B cell (primary cell): Measurements from ENCODE around the gene ZMPSTE24. TPM values are rescaled to one million over a fixed set of nuclear protein-coding genes. Genes with fewer than 3 reads are reported as not detected.

ENCODE experiments used
- ATAC-seq: fragments of 200-7000 bp; cut with Tn5 transposase; one replicate; pipeline ENCODE4 v1.10.0; 2021; ENCODE audit warnings: low read depth, mild to moderate bottlenecking, moderate number of reproducible peaks, moderate library complexity
- CTCF ChIA-PET: fragments of 350-600 bp; sonication (Branson Sonifier 250); formaldehyde crosslinking; loops from one replicate; lab custom pipeline; 2021; ENCODE audit warnings: antibody characterized with exemption, inconsistent platforms; lab: Charles Lee
- POLR2A ChIA-PET: fragments of 350-600 bp; sonication (Branson Sonifier 250); formaldehyde crosslinking; loops from one replicate; lab custom pipeline; 2021; ENCODE audit warnings: antibody characterized with exemption; lab: Charles Lee
- DNase-seq: peaks from one replicate; pipeline ENCODE4 v3.0.0; 2013
- H2AFZ ChIP-seq: 2 replicates; pipeline ENCODE4 v1.6.1; 2012; ENCODE audit warnings: mild to moderate bottlenecking, low read depth, low read length; ENCODE audit not compliant: insufficient read depth, poor library complexity, severe bottlenecking
- H3K27ac ChIP-seq, 2 donors: 1 replicate in 1 of 2; 2 replicates in 1 of 2; pipeline ENCODE4 v1.5.1; 2012 to 2013; ENCODE audit warnings: low read length in 2 of 2, mild to moderate bottlenecking in 2 of 2, moderate library complexity in 1 of 2
- H3K27me3 ChIP-seq, 4 experiments: fragments of 200-600 bp in 1 of 4; sonication (generic) in 1 of 4; replicated peaks in 1 of 4; 1 replicate in 2 of 4; 2 replicates in 2 of 4; pipeline versions ENCODE4 v1.6.1 to v1.7.0; 2013 to 2016; ENCODE audit warnings: low read length in 3 of 4, mild to moderate bottlenecking in 2 of 4, mixed read lengths in 1 of 4, moderate library complexity in 1 of 4; ENCODE audit not compliant: insufficient read depth in 4 of 4, control insufficient read depth in 3 of 4; ENCODE audit errors: control extremely low read depth in 1 of 4
- H3K36me3 ChIP-seq, 2 experiments: replicated peaks in 1 of 2; 1 replicate in 1 of 2; 2 replicates in 1 of 2; pipeline versions ENCODE4 v1.6.1 to v1.7.1; 2013; ENCODE audit warnings: low read length in 1 of 2; ENCODE audit not compliant: insufficient read depth in 2 of 2, control insufficient read depth in 1 of 2; ENCODE audit errors: control extremely low read depth in 1 of 2, extremely low read depth in 1 of 2
- H3K4me1 ChIP-seq, 2 donors: fragments of 200-600 bp in 1 of 2; sonication (generic) in 1 of 2; 1 replicate in 1 of 2; 2 replicates in 1 of 2; pipeline versions ENCODE4 v1.5.1 to v1.6.1; 2013 to 2017; ENCODE audit warnings: low read length in 2 of 2; ENCODE audit not compliant: control insufficient read depth in 2 of 2, insufficient read depth in 2 of 2
- H3K4me2 ChIP-seq: replicated peaks from 2 replicates; pipeline ENCODE3; 2012; ENCODE audit warnings: mild to moderate bottlenecking, low read depth, low read length; ENCODE audit not compliant: poor library complexity, severe bottlenecking
- H3K4me3 ChIP-seq, 5 experiments: fragments of 200-600 bp in 1 of 5; sonication (generic) in 1 of 5; 1 replicate in 3 of 5; 2 replicates in 2 of 5; pipeline versions ENCODE4 v1.5.1 to v1.7.0; 2011 to 2016; ENCODE audit warnings: low read length in 4 of 5, mild to moderate bottlenecking in 4 of 5, low read depth in 2 of 5, control low read depth in 1 of 5, moderate library complexity in 1 of 5; ENCODE audit not compliant: insufficient read depth in 1 of 5; ENCODE audit errors: control extremely low read depth in 1 of 5, extremely low read depth in 1 of 5
- H3K79me2 ChIP-seq: fragments of 200-600 bp; sonication (generic); one replicate; pipeline ENCODE4 v1.6.0; 2016; ENCODE audit warnings: low read length; ENCODE audit not compliant: control insufficient read depth, insufficient read depth
- H3K9ac ChIP-seq: fragments of 200-600 bp; sonication (generic); 2 replicates; pipeline ENCODE4 v1.6.1; 2017; ENCODE audit warnings: mild to moderate bottlenecking, low read length, moderate library complexity
- H3K9me3 ChIP-seq, 3 donors: one replicate each; pipeline versions ENCODE4 v1.6.1 to v1.7.1; 2013; ENCODE audit warnings: low read length in 2 of 3; ENCODE audit not compliant: control insufficient read depth in 2 of 3, insufficient read depth in 1 of 3; ENCODE audit errors: control extremely low read depth in 1 of 3
- H4K20me1 ChIP-seq: 2 replicates; pipeline ENCODE4 v1.6.0; 2012; ENCODE audit warnings: mild to moderate bottlenecking, low read length; ENCODE audit not compliant: insufficient read depth, control insufficient read depth, poor library complexity, severe bottlenecking
- H3K27ac Mint-ChIP-seq: one replicate; pipeline ENCODE4 v1.8.0; 2021; ENCODE audit warnings: mixed read lengths
- H3K27me3 Mint-ChIP-seq: one replicate; pipeline ENCODE4 v1.8.0; 2021; ENCODE audit warnings: mixed read lengths
- H3K4me1 Mint-ChIP-seq: one replicate; pipeline ENCODE4 v1.8.0; 2021; ENCODE audit warnings: mixed read lengths
- H3K4me3 Mint-ChIP-seq: one replicate; pipeline ENCODE4 v1.8.0; 2021; ENCODE audit warnings: mixed read lengths
- H3K9me3 Mint-ChIP-seq: one replicate; pipeline ENCODE4 v1.8.0; 2022; ENCODE audit warnings: mixed read lengths; ENCODE audit not compliant: insufficient read depth
- EZH2 ChIP-seq: IDR thresholded peaks from 2 replicates; pipeline ENCODE4 v1.6.1; 2012; ENCODE audit warnings: borderline replicate concordance, low read depth, mild to moderate bottlenecking, moderate library complexity, low read length; ENCODE audit not compliant: insufficient read depth, poor library complexity, severe bottlenecking
- WGBS: methylation state at CpG from one replicate; pipeline ENCODE4 v1.1.5; 2013; ENCODE audit warnings: missing lambda C conversion rate; ENCODE audit not compliant: insufficient coverage; 5-methylcytosine and 5-hydroxymethylcytosine counted together
- intact Hi-C: fragments of 100-400 bp; cut with micrococcal nuclease; formaldehyde crosslinking; loops from one replicate; pipeline ENCODE4 v1.10.0; 2022
- polyA plus RNA-seq: library from polyadenylated mRNA; depleted of rRNA; stranded (reverse); fragments of >200 nt; gene quantifications from 2 replicates; pipeline ENCODE4 v1.2.3, GENCODE V29; 2012
- total RNA-seq, 2 donors: library from RNA; stranded (reverse); fragments of 120-200 nt in 1 of 2; gene quantifications; 1 replicate in 1 of 2; 2 replicates in 1 of 2; pipeline versions ENCODE4 v1.2.3 to v1.2.4, GENCODE V29; 2013 to 2022
- TF ChIP-seq, protein P1 (sequence below): fragments of 200-600 bp; IDR thresholded peaks from one replicate; pipeline ENCODE4 v1.8.0; 2022; ENCODE audit warnings: antibody characterized with exemption, mild to moderate bottlenecking

The ZMPSTE24 gene
- total and polyA plus RNA-seq, 2 donors (not counting 1 experiment from before 2014, with no cell fraction given), result 3.5 to 18.5 TPM

DNA sequence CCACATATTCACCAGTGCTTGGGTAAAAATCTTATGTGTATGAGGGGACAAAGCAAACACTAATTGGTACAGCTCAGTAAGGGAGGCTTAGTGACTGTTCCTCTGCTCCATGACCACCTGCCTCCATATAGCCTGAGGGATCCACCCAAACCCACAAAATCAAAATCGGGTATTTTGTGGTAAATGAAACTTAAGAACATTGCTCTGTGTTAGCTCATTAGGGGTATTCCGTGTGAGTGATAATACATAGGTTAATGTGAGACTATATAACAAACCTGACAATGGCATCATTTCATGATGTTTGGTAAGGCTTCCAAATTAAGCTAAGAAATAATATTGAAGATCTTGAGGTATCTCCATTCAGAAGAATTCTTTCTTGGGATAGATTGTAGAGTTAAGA, 33.3 kb downstream of the ZMPSTE24 start:
- Histone ChIP-seq H3K27me3 (no peaks in the 10 kb centered on the region), H3K9me3 (no peaks in the 10 kb centered on the region), H3K4me2 (no peak overlapping the region), H2AFZ (no peak overlapping the region), H3K9ac (no peak overlapping the region), H4K20me1 (no peaks in the 10 kb centered on the region), H3K4me1 (peaks cover 9% of the 10 kb centered on the region in 2 donors), H3K4me3 (no peak overlapping the region), H3K79me2 (peaks cover 2% of the 10 kb centered on the region), H3K36me3 (peaks cover 19 to 32% of the 10 kb centered on the region in 2 experiments), H3K27ac (no peak overlapping the region)
- Mint-ChIP-seq H3K9me3 (no peaks in the 10 kb centered on the region), H3K27me3 (no peaks in the 10 kb centered on the region), H3K27ac (no peak overlapping the region), H3K4me3 (no peak overlapping the region), H3K4me1 (peaks cover 13% of the 10 kb centered on the region)
- POLR2A ChIA-PET, result no interaction called here
- CTCF ChIA-PET, result interaction anchor here (0.5 to 2.5 kb wide), 6 partner anchors 25 to 148 kb away, joined by 3 to 11 read pairs (median 3); no protein-coding TSS in a partner anchor
- no peak for ATAC-seq
- intact Hi-C loops, result no loop called here
- no peak for DNase-seq
- WGBS, result no CpG with 5 or more reads among the region's 2 CpGs
- TF ChIP-seq, protein P1, sequence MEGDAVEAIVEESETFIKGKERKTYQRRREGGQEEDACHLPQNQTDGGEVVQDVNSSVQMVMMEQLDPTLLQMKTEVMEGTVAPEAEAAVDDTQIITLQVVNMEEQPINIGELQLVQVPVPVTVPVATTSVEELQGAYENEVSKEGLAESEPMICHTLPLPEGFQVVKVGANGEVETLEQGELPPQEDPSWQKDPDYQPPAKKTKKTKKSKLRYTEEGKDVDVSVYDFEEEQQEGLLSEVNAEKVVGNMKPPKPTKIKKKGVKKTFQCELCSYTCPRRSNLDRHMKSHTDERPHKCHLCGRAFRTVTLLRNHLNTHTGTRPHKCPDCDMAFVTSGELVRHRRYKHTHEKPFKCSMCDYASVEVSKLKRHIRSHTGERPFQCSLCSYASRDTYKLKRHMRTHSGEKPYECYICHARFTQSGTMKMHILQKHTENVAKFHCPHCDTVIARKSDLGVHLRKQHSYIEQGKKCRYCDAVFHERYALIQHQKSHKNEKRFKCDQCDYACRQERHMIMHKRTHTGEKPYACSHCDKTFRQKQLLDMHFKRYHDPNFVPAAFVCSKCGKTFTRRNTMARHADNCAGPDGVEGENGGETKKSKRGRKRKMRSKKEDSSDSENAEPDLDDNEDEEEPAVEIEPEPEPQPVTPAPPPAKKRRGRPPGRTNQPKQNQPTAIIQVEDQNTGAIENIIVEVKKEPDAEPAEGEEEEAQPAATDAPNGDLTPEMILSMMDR, result no peak
- TF ChIP-seq EZH2, result no peak

DNA sequence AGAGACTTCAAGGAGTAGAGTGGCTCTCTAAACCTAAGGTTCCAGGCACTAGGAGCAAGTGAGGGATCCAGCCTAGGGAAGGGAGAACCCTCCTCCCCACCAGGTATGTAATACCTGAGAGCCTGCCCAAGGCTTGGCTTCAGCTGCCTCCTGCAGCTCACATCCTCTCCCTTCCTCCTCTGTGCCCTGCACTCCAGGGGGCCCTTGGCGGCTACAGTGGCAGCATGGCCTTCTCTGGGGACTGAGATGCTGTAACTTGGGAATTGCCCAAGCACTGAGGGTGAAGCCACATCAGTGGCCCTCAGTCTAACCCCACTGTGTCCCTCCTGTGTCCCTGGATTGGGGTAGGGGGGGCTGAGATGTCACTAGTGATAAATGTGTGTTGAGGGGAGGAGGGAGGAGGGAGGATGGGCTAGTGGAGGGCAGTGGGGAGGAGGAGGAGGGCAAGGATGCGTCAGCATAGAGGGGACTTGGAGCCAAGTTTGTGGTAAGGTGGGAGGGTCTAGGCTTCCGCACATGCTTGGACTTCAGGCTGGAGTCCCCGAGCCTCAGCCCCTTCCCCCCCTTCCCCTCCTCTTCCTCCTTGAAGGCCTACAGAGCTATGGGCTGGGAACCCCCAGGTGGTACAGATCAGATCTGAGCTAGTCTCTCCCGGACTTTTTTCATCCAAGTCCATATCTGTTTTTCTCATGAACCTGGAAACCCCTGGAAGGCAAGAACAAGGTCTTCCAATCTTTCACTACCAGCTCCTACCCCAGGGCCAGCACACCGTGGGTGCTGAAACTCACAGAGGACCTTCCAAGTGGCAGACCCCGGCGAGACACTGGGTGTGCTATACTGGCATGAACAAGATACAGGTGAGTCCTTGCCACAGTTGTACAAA, 41.6 kb downstream of the ZMPSTE24 start:
- H3K36me3 ChIP-seq, result no peaks in the 10 kb centered on the region
- H3K9me3 Mint-ChIP-seq, result no peaks in the 10 kb centered on the region
- no peak for DNase-seq
- H4K20me1 ChIP-seq, result no peaks in the 10 kb centered on the region
- H3K27me3 ChIP-seq, result no peaks in the 10 kb centered on the region
- no peak overlapping the region for H3K27ac ChIP-seq
- POLR2A ChIA-PET, result no interaction called here
- H3K4me1 ChIP-seq, result no peaks in the 10 kb centered on the region
- 48% methylated on average over 6 of the region's 8 CpGs for WGBS
- H3K4me2 ChIP-seq, result no peak overlapping the region
- no peak overlapping the region for H3K9ac ChIP-seq
- CTCF ChIA-PET, result interaction anchor here (0.6 kb wide), 1 partner anchor 580 kb away, joined by 3 read pairs; no protein-coding TSS in a partner anchor
- H3K27ac Mint-ChIP-seq, result no peak overlapping the region
- TF ChIP-seq EZH2, result no peak
- TF ChIP-seq, protein P1, result no peak
- no peak overlapping the region for H2AFZ ChIP-seq
- H3K4me1 Mint-ChIP-seq, result peaks cover 3% of the 10 kb centered on the region
- H3K27me3 Mint-ChIP-seq, result no peaks in the 10 kb centered on the region
- no peak for ATAC-seq
- no peak overlapping the region for H3K4me3 ChIP-seq
- intact Hi-C loops, result no loop called here
- H3K4me3 Mint-ChIP-seq, result no peak overlapping the region
- H3K79me2 ChIP-seq, result no peaks in the 10 kb centered on the region
- H3K9me3 ChIP-seq, result no peaks in the 10 kb centered on the region
